ENCODE measurements around the gene ATG4C.

DNA sequence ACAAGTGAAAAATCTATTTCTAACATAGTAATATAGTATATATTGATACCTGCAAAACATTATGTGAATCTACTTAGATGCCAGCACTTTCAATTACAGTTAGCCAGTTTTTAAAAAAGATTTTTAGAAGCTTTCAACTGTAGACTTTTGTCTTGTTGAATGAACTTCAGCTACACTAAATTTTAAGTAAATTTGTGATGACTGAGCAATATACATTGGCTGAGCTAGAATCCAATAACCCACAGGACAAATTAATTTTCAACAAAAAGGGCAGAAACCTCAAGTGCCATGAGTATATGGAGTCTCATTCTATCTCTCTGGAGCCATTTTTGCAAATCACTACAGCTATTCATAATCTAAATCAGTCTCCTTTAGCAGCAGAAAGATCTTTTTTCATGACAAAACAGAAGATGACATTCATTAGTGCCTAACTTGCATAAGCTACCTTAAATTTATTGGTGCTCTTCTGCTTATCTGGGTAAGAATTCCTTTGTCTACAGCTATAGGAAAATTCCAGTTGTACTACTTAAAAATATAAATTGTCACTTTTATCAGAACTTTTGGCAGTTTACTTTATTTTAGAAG lies 100.3 kb downstream of the ATG4C start:
- no peak for TF ChIP-seq GATA2 (IDR thresholded peaks at IDR 0.05; ENCODE audit: low read depth, low read length)
- TF ChIP-seq GATA3 (IDR thresholded peaks at IDR 0.05; ENCODE audit: low read depth, low read length), result no peak

Data from SH-SY5Y (cell line).